DMS53 treated with DMSO at 0.1 percent for 48 hours (cell line): ENCODE measurements around the gene CCDC92.

Source experiments
- DNase-seq: peaks from one replicate; lab custom pipeline; 2025; ENCODE audit not compliant: unreplicated experiment; lab: John Stamatoyannopoulos, UW

Gene CCDC92

GRCh38 chr12:123937707-123938591 is 34.7 kb downstream of the CCDC92 start:
- DNase-seq = no peak

- DNase-seq = no peak
Measured at GRCh38 chr12:123936956-123937706, 35.5 kb downstream of the CCDC92 start.

GRCh38 chr12:123936471-123936870 is 36.2 kb downstream of the CCDC92 start:
- no peak for DNase-seq

- no peak for DNase-seq
Measured at GRCh38 chr12:123935956-123936355, 36.7 kb downstream of the CCDC92 start.

- DNase-seq = no peak
Measured at GRCh38 chr12:123934829-123935228, 37.8 kb downstream of the CCDC92 start.

GRCh38 chr12:123934016-123934620 is 38.5 kb downstream of the CCDC92 start:
- no peak for DNase-seq

- DNase-seq = no peak
Measured at GRCh38 chr12:123933214-123933613, 39.4 kb downstream of the CCDC92 start.

GRCh38 chr12:123931686-123932321 is 40.8 kb downstream of the CCDC92 start:
- DNase-seq = peak; percentile 16

GRCh38 chr12:123929946-123930583 is 42.6 kb downstream of the CCDC92 start:
- DNase-seq = no peak

- DNase-seq = no peak
Measured at GRCh38 chr12:123928897-123929296, 43.7 kb downstream of the CCDC92 start.

GRCh38 chr12:123928274-123928865 is 44.3 kb downstream of the CCDC92 start:
- DNase-seq = peak; percentile 40

- no peak for DNase-seq
Measured at GRCh38 chr12:123924539-123924938, 48.1 kb downstream of the CCDC92 start.

- no peak for DNase-seq
Measured at GRCh38 chr12:123923927-123924326, 48.7 kb downstream of the CCDC92 start.

- no peak for DNase-seq
Measured at GRCh38 chr12:123923038-123923437, 49.6 kb downstream of the CCDC92 start.

- DNase-seq = no peak
Measured at GRCh38 chr12:123919980-123920360, 52.7 kb downstream of the CCDC92 start.

GRCh38 chr12:123917337-123917850 is 55.2 kb downstream of the CCDC92 start:
- no peak for DNase-seq

GRCh38 chr12:123916729-123917128 is 55.9 kb downstream of the CCDC92 start:
- no peak for DNase-seq

GRCh38 chr12:123914726-123915333 is 57.8 kb downstream of the CCDC92 start:
- no peak for DNase-seq

GRCh38 chr12:123912415-123913380 is 59.9 kb downstream of the CCDC92 start:
- no peak for DNase-seq
